Hematopoietic multipotent progenitor cell treated with erythropoietin and hydrocortisone succinate and interleukin-3 and kit ligand, for 8 days (in vitro differentiated cells): ENCODE data around the gene FHOD3.
"Not testable (repeated sequence)": the region's sequence is repeated elsewhere in the genome, so short reads cannot be mapped to it uniquely, and the experiment has no call there.

ENCODE experiments used
- DNase-seq: peaks from one replicate; pipeline ENCODE4 v3.0.0-alpha.2; 2015

Gene FHOD3

DNA sequence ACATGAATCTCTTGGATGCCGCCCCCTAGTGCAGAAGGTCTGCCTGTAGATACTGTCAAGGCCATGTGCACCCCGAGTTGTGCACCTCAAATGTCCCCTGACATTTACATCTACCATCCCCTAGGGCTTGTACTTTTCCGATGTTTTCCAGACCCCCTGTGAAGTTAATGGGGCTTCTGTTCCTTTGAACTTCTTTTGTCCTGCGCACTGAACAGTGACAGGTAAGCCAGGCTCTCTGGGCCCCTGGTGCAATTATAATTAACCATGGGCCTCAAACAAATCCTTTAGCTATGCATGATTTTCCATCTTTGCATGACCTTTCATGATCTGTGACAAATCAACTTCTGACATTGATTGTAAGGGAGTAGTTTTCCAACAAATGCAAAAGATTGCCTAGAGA lies 158.4 kb downstream of the FHOD3 start:
- no peak for DNase-seq

DNA sequence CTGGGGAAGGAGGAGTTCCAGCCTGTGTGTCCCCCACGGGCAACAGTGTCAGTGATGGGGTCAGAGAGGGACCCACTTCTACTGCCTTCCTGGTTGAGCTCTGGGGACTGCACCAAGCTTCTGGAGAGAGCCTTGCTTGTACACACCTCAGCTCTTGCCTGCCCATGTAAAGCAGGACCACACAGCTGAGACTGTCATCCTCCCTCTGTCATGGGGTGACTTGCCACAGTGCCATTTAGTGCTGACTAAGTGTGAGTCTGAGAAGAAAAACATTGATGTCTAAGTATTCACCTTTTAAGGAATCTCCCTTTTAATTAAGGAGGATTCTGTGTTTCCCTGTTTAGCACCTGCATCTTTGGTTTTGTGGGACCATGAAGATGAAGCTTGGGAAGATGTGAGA lies 159.1 kb downstream of the FHOD3 start:
- no peak for DNase-seq

DNA sequence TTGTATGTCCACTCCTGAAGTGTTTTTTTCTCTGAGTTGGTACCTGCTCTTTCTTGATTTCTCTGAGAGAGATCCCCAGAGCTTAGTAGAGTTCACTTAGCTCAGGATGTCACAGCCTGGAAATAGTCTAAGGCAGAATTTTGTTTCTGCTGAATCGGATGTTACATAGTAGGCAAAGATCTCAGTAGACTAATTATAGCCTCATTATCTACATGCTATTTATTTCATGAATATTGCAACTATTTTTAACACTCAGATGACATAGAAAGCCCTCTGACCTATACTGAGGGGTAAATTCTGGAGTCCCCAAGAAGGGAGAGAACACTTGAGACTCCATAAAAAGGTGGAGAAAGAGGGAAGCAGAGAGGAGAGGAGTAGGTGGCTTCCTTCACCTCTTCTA lies 160.2 kb downstream of the FHOD3 start:
- DNase-seq = no peak

DNA sequence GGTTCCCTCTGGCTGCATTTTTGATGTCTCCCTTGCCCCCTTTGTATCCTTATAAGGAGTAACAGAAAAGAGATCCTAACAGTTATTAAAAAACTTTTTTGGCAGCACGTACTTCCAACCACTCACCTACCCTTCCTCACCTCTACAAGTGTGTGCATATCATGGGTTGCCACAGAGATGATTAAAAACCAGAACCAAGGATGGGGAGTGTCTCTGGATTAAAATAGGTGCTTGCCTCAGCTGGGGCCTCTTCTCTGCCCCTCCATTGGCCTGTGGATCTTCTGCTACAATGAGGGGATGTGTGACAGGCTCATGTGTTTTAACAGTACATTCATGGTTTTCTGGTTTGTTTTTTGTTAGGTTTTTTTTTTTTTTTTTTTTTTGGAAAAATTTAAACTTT lies 160.8 kb downstream of the FHOD3 start:
- DNase-seq = no peak

DNA sequence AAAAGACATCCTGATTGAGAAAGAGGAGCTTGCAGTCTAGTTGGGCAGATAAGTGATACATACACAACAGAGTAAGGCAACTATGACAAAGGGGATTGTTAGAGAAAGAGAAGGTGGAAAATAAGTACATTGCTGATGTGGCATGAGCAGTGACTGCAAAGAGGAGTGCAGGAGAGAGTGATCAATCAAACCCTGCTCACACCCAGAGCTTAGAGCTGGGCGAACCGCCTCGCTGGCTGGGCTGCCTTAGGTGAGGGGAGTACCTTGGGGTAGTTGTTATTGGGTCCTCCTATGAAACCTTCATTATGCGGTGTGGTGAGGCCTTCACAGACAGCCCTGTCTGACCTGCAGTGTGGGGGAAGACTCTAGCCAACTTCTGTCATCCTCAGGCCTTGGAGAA lies 161.7 kb downstream of the FHOD3 start:
- DNase-seq = no peak

DNA sequence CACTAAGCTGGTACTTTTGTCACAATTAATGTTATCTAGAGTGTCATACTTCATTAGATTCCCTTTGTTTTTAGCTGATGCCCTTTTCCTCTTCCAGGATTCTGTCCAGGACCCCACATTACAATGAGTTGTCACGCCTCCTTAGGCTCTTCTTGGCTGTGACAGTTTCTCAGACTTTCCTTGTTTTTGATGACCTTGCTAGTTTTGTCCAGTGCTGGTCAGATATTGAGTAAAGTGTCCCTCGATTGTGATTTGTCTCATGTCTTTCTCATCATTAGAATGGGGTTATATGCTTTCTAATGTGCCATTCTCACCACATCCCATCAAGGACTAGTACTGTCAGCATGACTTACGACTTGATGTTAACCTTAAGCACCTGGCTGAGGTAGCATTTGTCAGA lies 162.3 kb downstream of the FHOD3 start:
- no peak for DNase-seq

DNA sequence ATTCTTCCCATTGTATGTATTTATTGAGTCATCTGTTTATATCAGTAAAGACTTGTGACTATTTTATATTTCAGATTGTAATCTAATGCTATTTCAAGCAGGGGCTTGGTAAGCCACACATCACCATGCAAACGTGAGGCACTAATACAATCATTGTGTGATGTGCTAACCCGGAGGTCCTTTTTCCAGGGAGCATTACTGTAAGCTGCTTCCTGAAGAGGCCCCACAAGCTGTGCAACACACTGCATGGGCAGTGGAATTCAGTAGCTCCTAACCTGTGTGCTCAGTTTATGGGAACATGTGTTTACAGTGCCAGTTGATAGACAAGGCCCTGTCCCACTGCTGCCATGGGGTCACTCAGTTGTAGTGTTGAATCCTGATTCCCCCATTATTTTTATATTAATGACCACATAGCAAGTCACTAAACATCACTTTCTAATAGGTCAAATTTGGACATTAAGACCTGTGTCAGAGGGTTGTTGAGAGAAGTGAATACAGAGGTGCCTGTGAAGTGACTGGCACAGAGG lies 162.9 kb downstream of the FHOD3 start:
- DNase-seq = no peak

DNA sequence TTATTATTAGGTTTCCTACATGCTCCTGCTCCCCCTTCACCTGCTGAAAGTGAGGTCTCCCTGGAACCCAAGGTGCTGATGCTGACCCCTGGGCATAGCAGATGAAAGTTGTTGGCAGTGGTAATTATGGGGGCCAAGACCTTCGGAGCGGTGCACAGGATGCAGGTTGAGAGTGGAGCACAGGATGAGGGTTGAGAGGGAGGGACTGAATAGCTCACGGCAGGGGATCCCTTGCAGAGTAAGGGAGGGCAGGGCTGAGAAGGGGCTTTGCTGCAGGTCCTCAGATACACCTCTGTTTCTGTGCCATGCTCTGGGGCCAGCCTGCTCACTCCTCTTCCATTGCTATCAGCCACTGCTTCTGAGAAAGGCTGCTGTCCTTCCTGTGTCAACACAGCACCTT lies 163.3 kb downstream of the FHOD3 start:
- no peak for DNase-seq

DNA sequence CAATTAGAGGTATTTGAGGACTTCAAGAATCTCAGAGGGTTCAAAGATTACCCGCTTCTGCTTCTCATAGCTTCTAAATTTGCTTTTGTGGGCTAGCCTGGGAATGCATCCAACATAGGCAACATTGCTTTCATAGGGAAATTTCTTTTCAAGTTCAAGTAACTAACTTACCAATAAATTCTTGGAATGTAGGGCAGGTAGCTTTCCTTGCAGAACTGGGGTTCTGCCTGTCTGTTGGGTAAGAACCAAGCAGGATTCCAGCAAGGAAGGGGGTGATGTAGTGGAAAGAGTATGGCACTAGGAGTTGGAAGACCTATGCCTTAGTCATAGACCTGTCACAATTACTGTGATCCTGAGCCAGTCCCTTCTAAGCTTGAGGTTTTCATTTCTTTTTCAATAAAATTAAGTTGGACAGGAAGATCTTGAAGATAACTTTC lies 164.1 kb downstream of the FHOD3 start:
- DNase-seq = no peak

DNA sequence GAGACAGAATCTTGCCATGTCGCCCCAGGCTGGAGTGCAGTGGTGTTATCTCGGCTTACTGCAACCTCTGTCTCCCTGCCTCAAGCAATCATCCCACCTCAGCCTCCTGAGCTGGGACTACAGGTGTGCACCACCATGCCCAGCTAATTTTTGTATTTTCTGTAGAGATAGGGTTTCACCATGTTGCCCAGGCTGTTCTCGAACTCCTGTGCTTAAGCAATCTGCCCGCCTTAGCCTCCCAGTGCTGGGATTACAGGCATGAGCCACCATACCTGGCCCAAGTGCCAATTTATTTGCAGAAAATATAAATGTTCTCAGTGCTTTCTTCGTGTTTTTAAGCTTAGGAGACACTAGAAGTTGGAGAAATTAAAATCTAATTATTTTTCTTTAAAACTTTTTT lies 166.0 kb downstream of the FHOD3 start:
- DNase-seq = not testable (repeated sequence)

DNA sequence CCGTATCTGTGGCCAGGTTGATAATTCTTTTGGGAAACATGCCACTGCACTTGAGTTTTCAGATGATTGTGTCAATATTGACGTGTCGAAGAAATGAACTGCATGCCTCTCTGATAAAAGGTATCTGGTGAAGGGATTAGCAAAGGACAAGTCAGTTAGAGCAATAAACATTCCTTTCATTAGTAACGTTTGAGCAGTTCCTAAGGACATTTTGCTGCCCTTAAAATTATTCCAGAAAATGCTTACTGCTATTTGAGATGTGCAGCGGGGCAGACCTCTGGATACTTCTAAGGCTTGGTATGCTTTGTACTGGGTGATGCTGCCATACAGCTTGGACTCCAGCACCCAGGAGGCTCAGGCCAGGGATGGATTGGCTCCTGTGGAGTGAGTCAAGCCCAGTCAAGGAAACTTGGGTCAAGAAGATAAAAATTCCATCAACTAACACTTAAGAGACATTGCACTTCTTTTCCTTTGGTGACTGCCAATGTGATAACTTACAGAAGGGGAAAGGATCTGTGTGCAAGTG lies 166.7 kb downstream of the FHOD3 start:
- DNase-seq = no peak

DNA sequence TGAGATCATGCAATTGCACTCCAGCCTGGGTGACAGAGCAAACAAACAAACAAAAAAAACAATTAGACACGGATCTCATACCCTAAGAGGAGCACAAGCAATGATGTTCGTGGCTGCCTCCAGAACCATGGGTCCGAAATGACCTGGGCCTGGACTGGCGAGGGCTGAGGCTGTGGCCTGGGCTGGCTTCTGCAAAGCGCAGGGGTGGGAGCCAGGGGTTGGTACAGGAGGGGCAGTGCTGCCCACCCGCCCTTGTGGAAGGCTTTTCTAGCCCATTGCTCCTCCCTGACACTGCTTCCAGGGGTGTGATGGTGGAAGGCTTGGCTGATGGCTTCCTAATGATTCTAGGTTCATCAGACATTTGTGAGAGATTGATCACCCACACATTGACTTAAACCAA lies 167.8 kb downstream of the FHOD3 start:
- DNase-seq = no peak

DNA sequence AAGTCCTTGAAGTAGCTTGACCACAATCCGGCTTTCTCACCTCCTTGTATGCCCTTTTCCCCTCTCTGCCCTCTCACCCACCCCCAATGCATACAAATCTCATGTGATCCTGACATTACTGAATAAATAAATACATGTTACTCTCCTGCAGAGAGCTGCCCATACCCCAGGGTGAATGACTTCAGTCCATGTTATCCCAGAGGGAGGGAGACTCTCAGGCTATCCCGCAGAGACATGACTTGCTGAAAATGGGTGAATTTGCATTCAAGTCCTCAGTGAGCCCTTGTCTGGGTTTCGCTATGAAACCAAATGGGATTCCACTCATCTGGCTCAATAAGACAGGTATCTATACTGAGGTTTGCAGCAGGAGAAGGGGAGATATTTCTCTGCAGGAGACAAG lies 168.5 kb downstream of the FHOD3 start:
- DNase-seq = no peak

DNA sequence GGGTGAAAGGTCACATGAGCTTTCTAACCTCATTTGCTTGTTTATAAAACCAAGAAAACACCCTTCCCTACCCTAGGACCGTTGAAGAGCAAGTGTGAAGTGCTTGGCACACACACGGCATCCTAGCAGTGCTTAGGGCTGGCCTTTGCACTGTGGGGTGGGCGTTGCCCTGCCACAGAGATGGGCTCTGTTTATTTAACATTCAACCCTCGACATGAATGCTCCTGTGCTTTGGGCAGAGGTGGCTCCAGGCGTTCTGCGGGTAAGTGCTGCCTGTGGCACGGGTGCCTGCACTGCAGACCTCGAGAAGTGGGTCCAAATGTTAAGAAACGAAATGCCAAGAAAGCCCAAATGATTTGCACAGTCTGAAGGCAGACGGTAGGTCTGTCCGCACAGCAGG lies 170.1 kb downstream of the FHOD3 start:
- no peak for DNase-seq

DNA sequence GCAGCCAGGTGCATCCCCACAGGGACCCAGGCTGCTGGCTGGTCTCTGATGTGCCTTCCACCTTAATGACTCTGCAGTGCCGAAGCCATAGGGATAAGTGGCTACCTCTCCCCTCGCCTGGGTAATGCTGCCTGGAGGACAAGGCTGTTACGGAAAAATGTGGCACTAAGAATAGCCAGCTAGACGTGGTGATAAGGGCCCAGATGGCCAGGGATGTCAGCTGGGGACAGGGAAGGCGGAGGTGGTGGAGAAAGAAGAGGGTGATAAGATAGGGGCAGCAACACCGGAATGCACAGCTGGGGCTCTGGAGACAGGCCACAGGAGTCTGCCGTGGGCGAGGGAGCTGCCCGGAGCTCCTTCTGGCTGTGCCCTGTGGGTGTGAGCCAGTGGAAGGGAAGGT lies 170.6 kb downstream of the FHOD3 start:
- DNase-seq = no peak

DNA sequence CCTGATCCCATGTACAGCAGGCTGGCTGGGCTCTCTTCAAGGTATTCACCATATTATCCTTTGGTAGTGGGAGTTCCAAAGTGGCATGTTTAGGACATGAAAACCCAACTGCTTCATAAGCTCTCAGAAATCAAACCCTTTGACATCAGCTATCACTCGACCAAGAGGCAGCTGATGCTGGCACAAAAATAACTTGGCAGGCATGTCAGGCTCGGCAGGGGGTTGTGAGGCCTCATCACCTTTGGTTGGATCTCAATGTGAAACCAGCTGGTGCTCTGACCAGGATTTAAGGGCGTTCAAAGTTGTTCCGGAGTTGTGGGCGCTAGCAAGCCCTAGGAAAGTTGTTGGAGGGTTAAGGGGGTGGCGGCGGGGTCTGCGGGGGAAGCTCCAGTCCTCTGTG lies 171.9 kb downstream of the FHOD3 start:
- no peak for DNase-seq

DNA sequence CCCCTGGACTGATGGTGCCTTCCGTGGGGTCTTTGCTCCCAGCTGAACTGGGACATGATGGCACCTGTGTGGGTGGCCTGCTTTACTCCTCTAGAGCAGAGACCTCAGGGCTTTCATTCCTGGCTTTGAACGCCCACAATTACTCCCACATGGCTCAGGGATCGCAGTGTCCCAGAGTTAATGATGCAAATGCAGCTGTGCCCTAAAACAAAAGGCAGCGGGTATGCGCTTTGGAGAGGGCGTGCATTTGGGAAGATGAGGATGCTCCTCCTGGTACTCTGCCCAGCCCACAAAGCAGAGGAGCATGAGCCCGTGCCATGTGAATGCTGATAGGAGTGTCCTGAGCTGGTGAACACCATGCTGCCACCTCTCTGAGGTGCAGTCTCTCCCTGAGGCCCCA lies 173.4 kb downstream of the FHOD3 start:
- no peak for DNase-seq

DNA sequence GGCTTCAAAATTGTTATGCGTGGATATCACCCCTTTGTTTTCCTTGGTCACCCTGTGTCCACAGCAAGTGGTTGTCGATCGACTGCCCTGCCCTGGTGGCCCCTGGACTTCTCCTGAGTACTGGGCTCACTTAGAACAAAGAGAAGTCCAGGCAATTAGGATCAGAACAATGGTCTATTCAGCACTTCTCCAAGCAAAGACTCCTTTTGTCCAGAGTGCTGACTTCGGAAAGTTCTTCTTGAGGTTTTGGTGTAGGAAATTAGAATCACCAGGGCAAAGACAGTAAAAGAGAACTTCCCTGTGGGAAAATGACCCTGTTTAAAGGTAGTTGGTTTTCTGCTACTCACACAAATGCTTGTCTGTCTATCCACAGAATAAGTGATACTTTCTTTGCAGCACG lies 173.9 kb downstream of the FHOD3 start:
- no peak for DNase-seq

DNA sequence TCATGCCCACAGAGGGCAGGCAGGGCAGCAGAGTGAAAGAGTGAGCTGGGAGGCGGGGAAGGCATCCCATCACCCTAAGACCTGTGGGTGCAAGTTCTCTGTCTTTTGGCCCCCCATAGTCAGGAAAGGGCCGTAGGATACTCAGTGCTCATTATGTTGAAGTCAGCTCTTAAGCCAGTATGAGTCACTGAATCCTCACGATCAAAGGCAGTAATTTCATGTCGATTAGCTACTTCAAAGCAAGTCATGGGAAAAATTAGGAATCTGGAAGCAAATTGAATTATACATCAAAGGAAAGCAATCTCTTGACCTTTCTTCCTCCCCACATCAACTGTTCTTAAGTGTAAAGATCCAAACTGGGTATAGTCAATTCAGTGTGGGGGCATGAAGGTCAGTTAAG lies 178.9 kb downstream of the FHOD3 start:
- DNase-seq = no peak

DNA sequence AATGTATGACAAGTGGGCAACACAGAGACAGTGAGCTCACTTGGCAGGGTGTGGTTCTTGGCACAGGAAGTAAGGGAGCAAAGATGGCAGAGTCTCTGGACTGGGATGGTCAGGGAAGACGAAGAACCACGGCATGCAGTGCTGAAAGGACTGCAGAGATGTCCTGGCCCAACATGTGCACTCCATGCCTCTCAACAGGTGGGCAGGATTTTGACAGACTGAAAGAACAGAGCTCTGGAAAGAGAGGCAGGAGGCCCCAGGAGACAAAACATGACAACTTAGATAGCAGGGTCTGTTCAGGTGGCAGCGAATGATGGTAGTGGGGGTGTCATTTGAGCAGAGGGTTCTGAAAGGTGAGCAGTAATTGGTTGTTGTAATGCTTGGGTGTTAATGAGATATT lies 180.3 kb downstream of the FHOD3 start:
- DNase-seq = no peak

DNA sequence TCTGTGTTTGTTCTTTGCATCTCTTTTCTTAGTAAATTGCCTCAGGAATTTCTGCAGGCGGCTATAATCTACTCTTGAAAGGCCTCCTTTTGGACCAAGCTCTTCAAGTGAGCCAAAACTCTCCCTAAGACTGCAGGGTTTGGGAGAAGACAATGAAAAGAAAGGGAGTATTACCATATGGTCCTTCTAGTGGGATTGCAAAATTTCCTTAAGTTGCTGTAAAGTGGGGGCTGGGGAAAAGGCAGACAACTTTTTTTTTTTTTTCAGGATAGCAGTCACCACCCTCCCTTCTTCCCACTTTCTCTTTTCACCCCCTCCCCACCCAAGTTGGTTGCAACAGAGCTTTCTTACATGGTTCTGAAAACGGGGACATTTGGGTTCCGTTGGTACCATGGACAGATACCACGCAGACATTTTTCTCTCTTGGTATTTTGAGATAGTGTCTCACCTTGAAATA lies 183.7 kb downstream of the FHOD3 start:
- DNase-seq = no peak

DNA sequence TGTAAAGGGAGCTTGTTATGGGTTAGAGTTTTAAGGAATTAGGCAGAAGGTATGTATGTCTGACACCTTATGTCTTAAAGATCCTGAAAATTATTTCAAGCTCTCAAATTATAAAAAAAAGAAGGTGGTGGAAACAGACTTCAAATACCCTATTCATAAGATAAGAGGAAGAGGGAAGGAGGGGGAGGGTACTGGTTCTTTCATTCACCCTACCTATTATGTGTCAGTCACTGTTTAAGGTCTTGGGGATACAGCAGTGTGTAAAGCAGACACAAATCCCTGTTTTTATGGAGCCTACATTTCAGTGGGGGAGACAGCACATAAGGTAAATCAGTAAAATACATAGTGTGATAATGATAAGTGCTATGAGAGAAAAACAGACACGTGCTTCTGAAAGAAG lies 184.4 kb downstream of the FHOD3 start:
- DNase-seq = no peak

DNA sequence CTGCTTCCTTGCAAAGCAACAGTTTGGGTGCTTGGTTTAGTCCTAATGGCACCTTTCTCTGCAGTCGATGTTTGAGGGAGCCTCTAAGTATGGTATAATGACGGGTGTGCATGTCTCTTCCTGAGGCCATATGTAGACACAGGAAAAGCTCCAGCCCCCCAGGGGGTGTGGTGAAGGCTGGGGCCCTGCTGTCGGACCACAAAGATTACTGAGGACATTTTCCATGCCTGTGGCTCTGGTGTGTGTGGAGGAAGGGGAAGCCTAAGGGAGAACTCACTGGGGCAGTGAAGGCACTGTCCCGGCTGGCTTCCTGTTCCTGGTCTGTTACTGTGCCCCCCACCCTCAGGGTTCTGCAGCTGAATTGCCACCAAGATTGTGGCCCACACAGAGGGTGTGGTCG lies 187.1 kb downstream of the FHOD3 start:
- DNase-seq = no peak

DNA sequence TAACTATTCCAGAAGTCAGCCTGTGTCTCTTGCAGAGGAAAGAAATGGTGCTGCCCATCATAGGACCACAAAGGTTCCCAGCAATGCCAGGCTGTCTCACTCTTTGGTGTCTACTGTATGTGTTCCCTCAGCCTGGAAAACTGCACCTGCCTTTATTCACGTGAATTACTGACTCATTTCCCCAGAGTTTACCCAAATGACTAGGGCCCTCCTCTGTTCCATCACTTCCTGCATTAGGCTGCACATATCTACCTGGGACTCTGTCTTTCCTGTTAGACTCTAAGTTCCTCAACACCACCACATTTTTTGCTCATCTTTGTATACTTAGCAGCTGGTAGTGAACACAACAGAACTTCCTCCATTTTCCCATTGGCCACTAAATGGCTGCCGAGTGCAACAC lies 188.3 kb downstream of the FHOD3 start:
- no peak for DNase-seq

DNA sequence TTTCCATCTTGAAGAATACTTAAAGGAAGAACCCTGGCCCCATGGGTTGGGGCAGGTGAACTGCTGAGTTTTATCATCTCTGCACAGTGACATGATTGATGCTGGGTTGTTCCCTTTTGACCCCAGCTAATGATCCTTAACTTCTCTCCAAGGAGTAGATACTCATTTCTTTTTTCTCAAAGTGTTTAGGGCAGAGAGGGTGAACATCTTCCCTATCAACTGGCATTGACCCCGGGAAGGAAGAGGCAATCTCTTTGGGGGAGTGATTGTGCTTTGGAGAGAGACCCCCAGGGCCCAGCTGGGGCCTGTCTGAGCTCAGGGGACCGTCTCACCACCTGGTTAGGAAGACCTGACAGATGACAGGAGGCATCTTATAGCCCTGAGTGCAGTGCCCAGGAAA lies 190.6 kb downstream of the FHOD3 start:
- no peak for DNase-seq

DNA sequence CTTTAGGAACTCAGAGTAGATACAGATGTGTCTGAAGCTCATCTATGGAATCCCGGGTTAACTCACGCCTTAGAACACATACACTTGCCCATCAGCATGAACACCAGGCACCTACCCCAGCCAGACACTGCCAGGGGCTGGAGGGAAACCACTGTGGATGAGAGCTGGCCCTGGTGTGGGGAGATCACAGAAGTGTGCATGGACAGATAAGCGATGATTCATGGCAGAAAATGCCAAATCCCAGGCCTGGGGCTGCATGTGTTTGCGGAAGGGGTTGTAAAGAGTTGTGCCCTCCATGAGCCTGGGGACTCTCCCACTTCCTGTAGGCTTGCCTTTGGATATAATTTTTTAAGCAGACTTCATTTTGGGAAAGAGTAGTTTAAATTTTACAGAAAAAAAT lies 193.4 kb downstream of the FHOD3 start:
- peak; percentile 41 for DNase-seq
